Measurements from ENCODE around the gene SFXN3. TPM values are rescaled to one million over a fixed set of nuclear protein-coding genes. Genes with fewer than 3 reads are reported as not detected.

The SFXN3 gene
- total and polyA plus RNA-seq, 2 experiments from 2014 or later, result 0.68 to 3.8 TPM

- Histone ChIP-seq H3K4me2 (no peak overlapping the region), H3K36me3 (ENCODE audit: insufficient read depth) (no peaks in the 10 kb centered on the region), H2AFZ (no peak overlapping the region), H3K27me3 (ENCODE audit: insufficient read depth) (peaks cover 28% of the 10 kb centered on the region), H3K27ac (ENCODE audit: low read depth) (no peak overlapping the region), H3K9me2 (ENCODE audit: insufficient read depth) (no peaks in the 10 kb centered on the region), H3K4me3 (no peak overlapping the region), H3K4me1 (ENCODE audit: insufficient read depth) (peaks cover 15% of the 10 kb centered on the region; the same call in 1 of the 2 replicates), H4K20me1 (replicated peaks; ENCODE audit: insufficient read depth) (no peaks in the 10 kb centered on the region; the same call in 1 of the 2 replicates), H3K79me2 (replicated peaks; ENCODE audit: insufficient read depth) (no peaks in the 10 kb centered on the region), H3F3A (replicated peaks; ENCODE audit: low read depth) (no peaks in the 10 kb centered on the region)
- DNase-seq (ENCODE audit: low spot score), result no peak
- no peaks in the 10 kb centered on the region for H3K9me3 Mint-ChIP-seq
- no peak overlapping the region; the same call in 2 of the 3 replicates for H3K4me3 Mint-ChIP-seq
- no peak overlapping the region for H3K27ac Mint-ChIP-seq
- TF ChIP-seq ZNF114 (CRISPR knock-in tag; IDR thresholded peaks at IDR 0.05) (no peak), NANOG (IDR thresholded peaks at IDR 0.05; ENCODE audit: borderline replicate concordance) (no peak), POLR2AphosphoS5 (IDR thresholded peaks at IDR 0.05; ENCODE audit: low read depth) (no peak), ZNF331 (CRISPR knock-in tag; IDR thresholded peaks at IDR 0.05; ENCODE audit: low read depth) (no peak), ZNF462 (CRISPR knock-in tag; IDR thresholded peaks at IDR 0.05) (0 out of 2 replicates have a peak, but pooled peaks have one; percentile 11)
- H3K4me1 Mint-ChIP-seq, result peaks cover 27% of the 10 kb centered on the region
- ATAC-seq, result no peak
- H3K27me3 Mint-ChIP-seq (ENCODE audit: insufficient read depth, low read depth, poor library complexity), result peaks cover 31% of the 10 kb centered on the region
- H3K36me3 Mint-ChIP-seq (ENCODE audit: low read depth), result no peaks in the 10 kb centered on the region; the same call in 2 of the 3 replicates
Observed at GRCh38 chr10:101027106-101027720, 3.8 kb upstream of the SFXN3 start.
